ENCODE data around the gene KDM1A.
A peak's percentile ranks its signal among the peaks of the same experiment; 100 is the strongest.
"Not testable (repeated sequence)": the region's sequence is repeated elsewhere in the genome, so short reads cannot be mapped to it uniquely, and the experiment has no call there.

KDM1A gene

DNA sequence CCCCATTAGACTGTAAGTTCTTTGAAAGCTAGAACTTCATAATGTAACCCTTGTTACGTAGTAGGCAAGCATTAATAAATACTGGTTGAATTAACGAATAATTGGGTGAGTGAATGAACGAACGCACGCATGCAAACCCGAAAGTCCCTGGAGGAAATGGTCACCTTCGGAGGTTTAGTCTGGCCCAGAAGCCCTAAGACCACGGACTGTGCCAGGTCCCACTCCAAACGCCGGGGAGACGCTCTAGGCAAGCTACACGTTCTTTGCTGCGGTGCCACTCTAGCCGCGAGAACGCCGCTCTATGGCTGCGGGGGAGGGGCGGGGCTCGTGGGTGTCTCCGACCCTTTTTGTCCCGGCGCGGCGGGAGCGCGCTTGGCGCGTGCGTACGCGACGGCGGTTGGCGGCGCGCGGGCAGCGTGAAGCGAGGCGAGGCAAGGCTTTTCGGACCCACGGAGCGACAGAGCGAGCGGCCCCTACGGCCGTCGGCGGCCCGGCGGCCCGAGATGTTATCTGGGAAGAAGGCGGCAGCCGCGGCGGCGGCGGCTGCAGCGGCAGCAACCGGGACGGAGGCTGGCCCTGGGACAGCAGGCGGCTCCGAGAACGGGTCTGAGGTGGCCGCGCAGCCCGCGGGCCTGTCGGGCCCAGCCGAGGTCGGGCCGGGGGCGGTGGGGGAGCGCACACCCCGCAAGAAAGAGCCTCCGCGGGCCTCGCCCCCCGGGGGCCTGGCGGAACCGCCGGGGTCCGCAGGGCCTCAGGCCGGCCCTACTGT lies at the start of gene KDM1A:
TSS of gene KDM1A (plus strand) at position 375 of the 769 bp plus-strand sequence. CDS start at position 504, 129 bp downstream.
- DNase-seq (ENCODE audit: low spot score): peak; percentile 97

DNA sequence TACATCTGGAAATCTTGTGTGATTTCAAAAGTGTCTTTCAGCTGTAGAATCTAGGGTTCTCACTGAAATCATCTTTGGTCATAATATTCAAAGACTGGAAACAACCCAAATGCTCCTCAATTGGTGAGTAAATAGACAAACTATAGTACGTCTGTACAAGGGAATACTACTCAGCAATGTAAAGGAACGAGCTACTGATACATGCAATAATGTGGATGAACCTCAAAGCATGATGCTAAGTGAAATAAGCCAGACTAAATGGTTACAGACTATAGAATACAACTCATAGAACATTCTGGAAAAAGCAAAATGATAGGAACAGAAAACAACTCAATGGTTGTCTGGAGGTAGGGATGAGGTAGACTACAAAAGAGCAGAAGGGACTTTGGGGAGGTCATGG lies 49.2 kb upstream of the KDM1A start:
- no peak for DNase-seq (ENCODE audit: low spot score)

DNA sequence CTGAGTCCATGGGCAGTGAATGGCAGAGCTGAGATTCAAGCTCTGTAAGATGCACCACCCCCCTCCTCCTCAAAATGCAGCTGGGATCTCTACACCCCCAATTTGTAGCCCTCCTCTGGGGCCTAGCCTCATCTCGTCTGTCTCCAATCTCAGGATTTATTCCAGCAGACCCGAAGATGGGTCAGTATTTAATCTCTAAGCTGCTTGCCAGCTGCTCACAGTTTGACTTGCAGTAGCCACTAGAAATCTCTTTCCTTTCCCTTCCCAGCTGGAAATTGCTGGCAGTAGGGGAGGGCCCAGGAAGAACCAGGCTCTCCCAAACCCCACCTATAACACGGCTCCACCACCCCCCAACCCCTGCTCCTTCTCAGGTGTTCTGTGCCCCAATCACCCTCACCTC lies 48.1 kb upstream of the KDM1A start:
- DNase-seq (ENCODE audit: low spot score): no peak

DNA sequence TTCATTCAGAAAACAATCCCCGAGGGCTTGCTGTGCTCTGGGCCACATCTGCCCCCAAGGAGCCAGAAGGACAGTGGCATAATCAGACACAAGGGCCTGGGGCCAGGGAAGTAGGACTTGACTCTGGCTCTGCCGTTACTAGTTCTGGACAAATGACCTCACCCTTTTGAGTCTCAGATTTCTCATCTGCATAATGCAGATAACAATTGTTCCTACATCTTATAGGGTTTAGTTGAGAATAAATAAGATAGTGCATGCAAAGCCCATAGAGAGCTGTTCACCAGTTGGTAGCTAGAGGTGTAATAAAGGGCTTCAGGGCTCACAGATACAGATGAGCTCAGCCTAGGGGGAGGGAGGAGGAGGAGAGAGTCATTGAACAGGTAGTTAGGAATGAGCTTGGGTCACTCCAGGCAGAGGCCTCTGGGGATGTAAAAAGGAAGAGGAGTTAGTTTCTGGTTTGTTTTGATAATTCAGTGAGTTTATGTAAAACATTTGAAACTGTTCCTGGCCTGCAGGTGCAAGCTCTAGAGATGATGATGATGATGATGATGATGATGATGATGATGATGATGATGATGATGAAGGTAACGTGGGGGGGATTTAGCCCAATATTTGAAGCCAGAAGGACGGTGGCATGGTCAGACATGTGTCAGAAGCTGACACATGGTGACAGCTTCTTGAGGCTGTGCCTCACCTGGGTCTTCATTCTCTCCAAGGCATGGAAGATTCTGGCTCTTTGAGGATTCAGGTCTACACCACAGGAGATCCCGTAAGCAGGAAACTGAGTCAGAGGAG lies 47.5 kb upstream of the KDM1A start:
- no peak for DNase-seq (ENCODE audit: low spot score)

DNA sequence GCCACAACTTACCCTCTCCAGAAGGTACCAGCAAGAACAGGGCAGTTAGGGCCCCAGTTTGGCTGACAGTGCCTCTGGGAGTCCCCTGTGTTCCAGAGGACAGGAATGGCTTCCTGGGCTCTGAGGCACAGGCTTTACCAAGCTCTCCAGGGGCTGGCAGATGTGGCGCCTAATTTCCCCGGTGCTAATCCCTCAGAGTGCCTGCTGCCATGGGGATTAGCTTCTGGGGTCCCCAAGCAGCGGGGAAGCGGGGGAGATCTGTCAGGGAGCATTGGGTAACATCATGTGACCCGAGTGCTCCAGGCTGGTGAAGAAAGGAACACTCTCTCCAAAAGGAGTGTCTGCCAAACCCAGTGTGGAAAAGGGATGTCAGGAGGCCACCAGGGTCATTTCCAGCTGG lies 46.5 kb upstream of the KDM1A start, which contains the start of gene LACTBL1:
TSS of gene LACTBL1 (minus strand) at position 107 of the 400 bp plus-strand sequence. CDS start 550 bp downstream, outside the sequence.
- DNase-seq (ENCODE audit: low spot score): no peak

GRCh38 chr1:22975694-22976093 lies 43.6 kb upstream of the KDM1A start:
- DNase-seq (ENCODE audit: low spot score): no peak

DNA sequence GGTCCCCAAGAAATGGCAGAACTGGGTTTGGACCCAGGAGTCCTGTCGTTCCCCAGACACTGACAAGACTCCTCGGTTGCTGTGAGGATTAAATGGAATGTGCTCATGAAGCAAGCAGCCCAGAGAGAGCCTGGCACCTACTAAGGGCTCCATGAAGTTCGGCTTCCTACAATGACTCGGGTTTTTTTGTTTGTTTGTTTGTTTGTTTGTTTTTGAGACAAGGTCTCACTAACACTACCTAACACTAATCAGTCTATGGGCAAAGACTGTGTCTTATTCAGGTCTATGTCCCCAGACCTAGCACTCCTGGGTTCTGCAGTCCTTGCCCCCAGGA lies 43.2 kb upstream of the KDM1A start:
- no peak for DNase-seq (ENCODE audit: low spot score)

GRCh38 chr1:22976461-22977243 lies 42.6 kb upstream of the KDM1A start:
- peak; percentile 80 for DNase-seq (ENCODE audit: low spot score)

DNA sequence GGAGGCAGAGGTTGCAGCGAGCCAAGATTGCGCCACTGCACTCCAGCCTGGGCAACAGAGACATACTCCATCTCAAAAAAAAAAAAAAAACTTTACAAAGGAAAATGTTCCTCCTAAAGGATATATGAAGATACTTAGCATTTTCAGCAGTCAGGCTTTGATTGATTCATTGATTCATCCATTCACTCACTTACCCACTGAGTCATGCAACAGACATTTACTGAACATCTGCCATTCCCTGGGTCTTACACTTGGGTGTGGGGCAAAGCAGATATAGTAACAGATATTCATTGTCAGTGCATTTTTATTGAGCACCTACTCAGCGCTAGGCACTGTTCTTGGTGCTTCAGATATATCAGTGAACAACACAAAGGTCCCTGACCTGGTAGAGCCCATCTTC lies 41.0 kb upstream of the KDM1A start:
- DNase-seq (ENCODE audit: low spot score): no peak

GRCh38 chr1:22980471-22980790 lies 38.8 kb upstream of the KDM1A start:
- DNase-seq (ENCODE audit: low spot score): not testable (repeated sequence)

DNA sequence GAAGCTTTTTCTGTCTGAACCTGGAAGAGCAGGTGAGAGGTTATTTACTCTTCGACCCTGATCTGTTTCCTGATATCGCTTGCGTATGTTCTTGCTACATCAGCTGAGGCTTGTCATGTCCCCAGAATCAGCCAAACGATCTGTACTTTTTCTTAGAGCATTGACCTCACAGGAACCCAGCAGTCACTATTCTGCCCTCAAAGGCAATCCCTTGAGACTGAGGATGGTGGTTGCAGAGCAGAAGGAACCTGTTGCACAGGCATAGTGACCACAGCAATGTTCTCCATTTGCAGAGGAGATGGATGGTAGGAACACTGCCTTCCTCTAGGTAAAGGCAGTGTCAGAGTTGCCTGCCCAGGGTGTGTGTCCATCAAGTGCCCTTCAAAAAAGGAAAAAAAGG lies 35.3 kb upstream of the KDM1A start:
- no peak for DNase-seq (ENCODE audit: low spot score)

DNA sequence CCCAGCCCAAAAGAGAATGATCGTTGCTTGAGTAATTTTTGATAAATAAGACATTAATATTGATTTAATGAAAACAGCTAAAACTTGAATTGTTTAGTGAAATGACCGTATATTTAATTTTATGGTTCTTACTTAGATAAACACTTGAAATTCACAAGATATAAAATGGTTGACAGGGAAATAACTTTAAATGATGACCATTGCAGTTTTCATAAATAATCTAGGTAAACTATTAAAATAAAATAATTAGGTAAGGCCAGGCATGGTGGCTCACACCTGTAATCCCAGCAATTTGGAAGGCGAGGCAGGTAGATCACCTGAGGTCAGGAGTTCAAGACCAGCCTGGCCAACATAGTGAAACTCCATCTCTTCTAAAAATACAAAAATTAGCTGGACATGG lies 26.9 kb upstream of the KDM1A start:
- DNase-seq (ENCODE audit: low spot score): not testable (repeated sequence)

GRCh38 chr1:22993220-22993795 lies 26.0 kb upstream of the KDM1A start:
- not testable (repeated sequence) for DNase-seq (ENCODE audit: low spot score)

GRCh38 chr1:22995774-22996173 lies 23.5 kb upstream of the KDM1A start:
- no peak for DNase-seq (ENCODE audit: low spot score)

DNA sequence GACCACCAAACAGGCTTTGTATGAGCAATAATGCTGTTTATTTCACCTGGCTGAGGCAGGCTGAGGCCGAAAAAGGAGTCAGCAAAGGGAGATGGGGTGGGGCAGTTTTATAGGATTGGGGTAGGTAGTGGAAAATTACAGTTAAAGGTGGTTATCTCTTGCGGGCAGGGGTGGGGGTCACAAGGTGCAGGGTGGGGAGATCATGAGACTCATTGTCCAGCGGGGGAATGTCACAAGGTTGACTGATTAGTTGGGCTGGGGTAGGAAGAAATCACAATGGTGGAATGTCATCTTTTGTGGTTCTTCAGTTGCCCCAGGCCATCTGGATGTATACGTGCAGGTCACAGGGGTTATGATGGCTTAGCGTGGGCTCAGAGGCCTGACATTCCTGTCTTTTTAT lies 21.7 kb upstream of the KDM1A start:
- DNase-seq (ENCODE audit: low spot score): not testable (repeated sequence)

DNA sequence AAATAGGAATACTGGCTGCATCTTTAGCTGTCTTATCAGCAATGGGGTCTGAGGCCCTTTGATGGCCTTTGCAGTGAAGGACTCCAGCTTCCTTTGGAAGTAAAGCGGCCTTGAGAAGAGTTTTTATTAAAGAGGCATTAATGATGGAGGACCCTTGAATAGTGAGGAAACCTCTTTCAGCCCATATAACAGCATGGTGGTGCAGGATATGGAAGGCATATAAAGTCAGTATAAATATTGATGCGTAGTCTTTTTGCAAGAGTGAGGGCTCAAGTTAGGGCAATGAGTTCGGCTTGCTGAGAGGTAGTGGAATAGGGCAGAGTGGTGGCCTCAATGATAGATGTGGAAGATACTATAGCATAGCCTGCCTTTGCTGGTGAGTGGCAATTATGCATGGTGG lies 19.1 kb upstream of the KDM1A start:
- DNase-seq (ENCODE audit: low spot score): not testable (repeated sequence)

DNA sequence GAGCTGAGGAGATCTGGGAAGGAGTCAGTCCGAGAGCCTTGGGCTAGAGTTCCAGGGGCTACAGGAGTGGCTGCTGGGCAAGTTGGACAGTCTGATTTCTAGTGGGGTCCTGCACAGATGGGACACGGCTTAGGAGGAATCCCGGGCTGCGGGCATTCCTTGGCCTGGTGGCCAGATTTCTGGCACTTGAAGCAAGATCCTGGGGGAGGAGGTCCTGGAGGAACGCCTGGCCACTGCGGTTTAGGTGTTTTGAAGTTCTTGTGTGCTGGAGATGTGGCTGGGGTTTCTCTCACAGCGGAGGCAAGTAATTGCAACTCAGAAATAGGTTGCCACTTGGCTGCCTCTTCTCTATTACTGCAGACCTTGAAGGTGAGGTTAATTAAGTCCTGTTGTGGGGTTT lies 17.1 kb upstream of the KDM1A start:
- not testable (repeated sequence) for DNase-seq (ENCODE audit: low spot score)

GRCh38 chr1:23004112-23004511 lies 15.2 kb upstream of the KDM1A start:
- DNase-seq (ENCODE audit: low spot score): peak; percentile 39

DNA sequence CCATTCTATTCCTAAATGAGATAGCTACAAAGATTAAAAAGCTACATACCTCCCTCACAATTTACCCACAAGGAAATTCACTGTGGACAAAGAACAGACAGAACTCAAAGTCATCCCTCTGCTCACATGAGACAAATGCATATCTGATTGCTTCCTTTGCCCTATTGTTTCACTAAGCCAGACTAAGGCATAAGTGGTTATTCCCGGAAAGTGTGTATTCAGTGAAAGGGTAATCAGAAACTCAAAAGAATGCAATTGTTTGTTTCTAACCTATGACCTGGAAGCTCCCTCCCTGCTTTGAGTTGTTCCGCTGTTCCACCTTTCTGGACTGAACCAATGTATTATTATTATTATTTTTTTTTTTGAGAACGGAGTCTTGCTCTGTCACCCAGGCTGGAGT lies 14.5 kb upstream of the KDM1A start:
- not testable (repeated sequence) for DNase-seq (ENCODE audit: low spot score)

- DNase-seq (ENCODE audit: low spot score): no peak
Measured at GRCh38 chr1:23007106-23007505, 12.2 kb upstream of the KDM1A start.

DNA sequence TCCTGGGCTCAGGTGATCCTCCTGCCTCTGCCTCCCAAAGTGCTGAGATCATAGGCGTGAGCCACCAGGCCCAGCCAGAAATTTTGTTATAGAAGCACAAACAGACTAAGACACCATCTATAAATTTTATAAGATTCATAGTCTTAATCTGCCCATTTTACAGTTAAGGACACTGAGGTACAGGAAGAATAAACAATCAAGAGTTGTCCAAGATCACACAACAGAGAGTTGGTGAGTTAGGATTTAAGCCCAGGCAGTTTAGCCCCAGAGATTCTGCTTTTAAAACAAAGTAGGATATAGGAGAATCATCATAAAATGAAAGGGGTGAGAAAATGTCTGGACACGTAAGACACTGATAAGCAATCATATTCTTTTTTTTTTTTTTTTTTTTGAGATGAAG lies 10.4 kb upstream of the KDM1A start:
- no peak for DNase-seq (ENCODE audit: low spot score)

DNA sequence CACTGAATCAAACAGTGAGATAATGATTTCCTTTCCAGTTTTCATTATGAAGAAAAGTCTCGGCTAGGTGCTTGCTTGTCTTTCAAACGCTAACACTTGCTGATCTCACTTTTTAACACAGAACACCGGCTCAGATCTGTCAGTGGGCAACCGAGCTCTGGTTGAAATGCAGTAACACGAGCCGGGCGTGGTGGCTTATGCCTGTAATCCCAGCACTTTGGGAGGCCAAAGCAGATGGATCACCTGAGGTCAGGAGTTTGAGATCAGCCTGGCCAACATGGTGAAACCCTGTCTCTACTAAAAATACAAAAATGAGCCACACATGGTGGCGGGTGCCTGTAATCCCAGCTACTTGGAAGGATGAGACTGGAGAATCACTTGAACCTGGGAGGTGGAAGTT lies 9.2 kb upstream of the KDM1A start:
- DNase-seq (ENCODE audit: low spot score): not testable (repeated sequence)

All from LoVo (cell line).